Measurements from ENCODE around the gene TAF3. TPM values are rescaled to one million over a fixed set of nuclear protein-coding genes. Genes with fewer than 3 reads are reported as not detected.
A peak's percentile ranks its signal among the peaks of the same experiment; 100 is the strongest.

Gene TAF3
- total and polyA plus RNA-seq, 2 donors (not counting 1 experiment from before 2014, with no cell fraction given), result 7.0 to 20.1 TPM

- no peak overlapping the region for H3K9ac ChIP-seq (ENCODE audit: low read length)
- peaks cover 48 to 66% of the 10 kb centered on the region in 2 donors for H3K4me1 ChIP-seq (ENCODE audit: control insufficient read depth in 2 of 2, insufficient read depth in 2 of 2, low read length in 2 of 2)
- ChIA-PET POLR2A (no interaction called here), CTCF (no interaction called here)
- peaks cover 0 to 100% (median 90%) of the 10 kb centered on the region in 4 experiments for H3K27me3 ChIP-seq (replicated peaks in 1 of 4; ENCODE audit: control extremely low read depth in 1 of 4, control insufficient read depth in 3 of 4, insufficient read depth in 4 of 4, low read length in 3 of 4)
- H3K9me3 Mint-ChIP-seq (ENCODE audit: insufficient read depth), result peaks cover 4% of the 10 kb centered on the region
- no peak for ATAC-seq (ENCODE audit: low read depth)
- no peaks in the 10 kb centered on the region for H4K20me1 ChIP-seq (ENCODE audit: control insufficient read depth, insufficient read depth, low read length, poor library complexity, severe bottlenecking)
- no peak overlapping the region for H3K27ac Mint-ChIP-seq
- intact Hi-C loops (cut with micrococcal nuclease), result loop anchor here (1.0 kb wide), 1 partner anchor 9 kb away; no protein-coding TSS in a partner anchor
- TF ChIP-seq EZH2 (IDR thresholded peaks at IDR 0.05; ENCODE audit: borderline replicate concordance, insufficient read depth, low read depth, low read length, poor library complexity, severe bottlenecking), result no peak
- TF ChIP-seq, protein P1, sequence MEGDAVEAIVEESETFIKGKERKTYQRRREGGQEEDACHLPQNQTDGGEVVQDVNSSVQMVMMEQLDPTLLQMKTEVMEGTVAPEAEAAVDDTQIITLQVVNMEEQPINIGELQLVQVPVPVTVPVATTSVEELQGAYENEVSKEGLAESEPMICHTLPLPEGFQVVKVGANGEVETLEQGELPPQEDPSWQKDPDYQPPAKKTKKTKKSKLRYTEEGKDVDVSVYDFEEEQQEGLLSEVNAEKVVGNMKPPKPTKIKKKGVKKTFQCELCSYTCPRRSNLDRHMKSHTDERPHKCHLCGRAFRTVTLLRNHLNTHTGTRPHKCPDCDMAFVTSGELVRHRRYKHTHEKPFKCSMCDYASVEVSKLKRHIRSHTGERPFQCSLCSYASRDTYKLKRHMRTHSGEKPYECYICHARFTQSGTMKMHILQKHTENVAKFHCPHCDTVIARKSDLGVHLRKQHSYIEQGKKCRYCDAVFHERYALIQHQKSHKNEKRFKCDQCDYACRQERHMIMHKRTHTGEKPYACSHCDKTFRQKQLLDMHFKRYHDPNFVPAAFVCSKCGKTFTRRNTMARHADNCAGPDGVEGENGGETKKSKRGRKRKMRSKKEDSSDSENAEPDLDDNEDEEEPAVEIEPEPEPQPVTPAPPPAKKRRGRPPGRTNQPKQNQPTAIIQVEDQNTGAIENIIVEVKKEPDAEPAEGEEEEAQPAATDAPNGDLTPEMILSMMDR (IDR thresholded peaks at IDR 0.05), result no peak
- H3K4me3 ChIP-seq (ENCODE audit: control extremely low read depth in 1 of 5, extremely low read depth in 1 of 5, insufficient read depth in 1 of 5, low read depth in 2 of 5, low read length in 4 of 5), result no peak overlapping the region
- H3K4me1 Mint-ChIP-seq, result peaks cover 48% of the 10 kb centered on the region
- no peak overlapping the region for H3K4me2 ChIP-seq (replicated peaks; ENCODE audit: low read depth, low read length, poor library complexity, severe bottlenecking)
- H3K9me3 ChIP-seq (ENCODE audit: control extremely low read depth in 1 of 3, control insufficient read depth in 2 of 3, insufficient read depth in 1 of 3, low read length in 2 of 3), result peaks cover 0 to 57% (median 2%) of the 10 kb centered on the region in 3 donors
- peaks cover 92% of the 10 kb centered on the region for H3K27me3 Mint-ChIP-seq
- peak; percentile 35 for DNase-seq
- H3K27ac ChIP-seq (ENCODE audit: low read length in 2 of 2), result no peak overlapping the region
- no peaks in the 10 kb centered on the region for H3K79me2 ChIP-seq (ENCODE audit: control insufficient read depth, insufficient read depth, low read length)
- H3K4me3 Mint-ChIP-seq, result peak overlapping the region; percentile 8
- no peaks in the 10 kb centered on the region for H3K36me3 ChIP-seq (replicated peaks in 1 of 2; ENCODE audit: control extremely low read depth in 1 of 2, control insufficient read depth in 1 of 2, extremely low read depth in 1 of 2, insufficient read depth in 2 of 2, low read length in 1 of 2)
- H2AFZ ChIP-seq (ENCODE audit: insufficient read depth, low read depth, low read length, poor library complexity, severe bottlenecking), result no peak overlapping the region
- WGBS (ENCODE audit: insufficient coverage), result 12% methylated on average over 26 of the region's 31 CpGs
Observed at GRCh38 chr10:8043569-8044306, 225.4 kb downstream of the TAF3 start.

- H3K27me3 ChIP-seq (replicated peaks in 1 of 4; ENCODE audit: control extremely low read depth in 1 of 4, control insufficient read depth in 3 of 4, insufficient read depth in 4 of 4, low read length in 3 of 4), result peaks cover 0 to 98% (median 86%) of the 10 kb centered on the region in 4 experiments
- H2AFZ ChIP-seq (ENCODE audit: insufficient read depth, low read depth, low read length, poor library complexity, severe bottlenecking), result no peak overlapping the region
- intact Hi-C loops (cut with micrococcal nuclease), result no loop called here
- no peaks in the 10 kb centered on the region for H3K79me2 ChIP-seq (ENCODE audit: control insufficient read depth, insufficient read depth, low read length)
- H3K9ac ChIP-seq (ENCODE audit: low read length), result no peak overlapping the region
- WGBS (ENCODE audit: insufficient coverage), result 5% methylated on average over 4 of the region's 12 CpGs
- peaks cover 53 to 73% of the 10 kb centered on the region in 2 donors for H3K4me1 ChIP-seq (ENCODE audit: control insufficient read depth in 2 of 2, insufficient read depth in 2 of 2, low read length in 2 of 2)
- H3K9me3 Mint-ChIP-seq (ENCODE audit: insufficient read depth), result peaks cover 4% of the 10 kb centered on the region
- no peak overlapping the region for H3K4me3 ChIP-seq (ENCODE audit: control extremely low read depth in 1 of 5, extremely low read depth in 1 of 5, insufficient read depth in 1 of 5, low read depth in 2 of 5, low read length in 4 of 5)
- H3K4me1 Mint-ChIP-seq, result peaks cover 52% of the 10 kb centered on the region
- no peak overlapping the region for H3K27ac Mint-ChIP-seq
- H3K27ac ChIP-seq (ENCODE audit: low read length in 2 of 2), result no peak overlapping the region
- no peaks in the 10 kb centered on the region for H3K36me3 ChIP-seq (replicated peaks in 1 of 2; ENCODE audit: control extremely low read depth in 1 of 2, control insufficient read depth in 1 of 2, extremely low read depth in 1 of 2, insufficient read depth in 2 of 2, low read length in 1 of 2)
- DNase-seq (peak; percentile 17), ATAC-seq (ENCODE audit: low read depth) (no peak)
- ChIA-PET POLR2A (no interaction called here), CTCF (no interaction called here)
- H3K27me3 Mint-ChIP-seq, result peaks cover 88% of the 10 kb centered on the region
- H3K4me2 ChIP-seq (replicated peaks; ENCODE audit: low read depth, low read length, poor library complexity, severe bottlenecking), result peak overlapping the region; percentile 23
- H3K4me3 Mint-ChIP-seq, result peak overlapping the region; percentile 29
- H3K9me3 ChIP-seq (ENCODE audit: control extremely low read depth in 1 of 3, control insufficient read depth in 2 of 3, insufficient read depth in 1 of 3, low read length in 2 of 3), result peaks cover 0 to 62% (median 2%) of the 10 kb centered on the region in 3 donors
- TF ChIP-seq, protein P1 (IDR thresholded peaks at IDR 0.05), result no peak
- TF ChIP-seq EZH2 (IDR thresholded peaks at IDR 0.05; ENCODE audit: borderline replicate concordance, insufficient read depth, low read depth, low read length, poor library complexity, severe bottlenecking), result no peak
- H4K20me1 ChIP-seq (ENCODE audit: control insufficient read depth, insufficient read depth, low read length, poor library complexity, severe bottlenecking), result no peaks in the 10 kb centered on the region
Observed at GRCh38 chr10:8044331-8044907, 226.1 kb downstream of the TAF3 start.
